Esophagus muscularis mucosa (tissue), 4 donors: ENCODE measurements around the gene SPOCK1. TPM values are rescaled to one million over a fixed set of nuclear protein-coding genes. Genes with fewer than 3 reads are reported as not detected.

Source experiments
- DNase-seq: peaks from one replicate; pipeline ENCODE4 v3.0.0-alpha.2; 2017; ENCODE audit errors: extremely low spot score
- H3K27ac ChIP-seq, 4 donors: fragments of 200-600 bp; sonication (generic); replicated peaks in 1 of 4; 1 replicate in 3 of 4; 2 replicates in 1 of 4; pipeline ENCODE4 v1.5.1; 2016 to 2019; ENCODE audit warnings: mild to moderate bottlenecking in 1 of 4
- H3K27me3 ChIP-seq, 4 donors: fragments of 200-600 bp; sonication (generic); one replicate each; pipeline versions ENCODE4 v1.5.1 to v1.6.0; 2016 to 2019
- H3K36me3 ChIP-seq, 4 donors: fragments of 200-600 bp; sonication (generic); one replicate each; pipeline ENCODE4 v1.5.1; 2016 to 2019
- H3K4me1 ChIP-seq, 4 donors: fragments of 200-600 bp; sonication (generic); one replicate each; pipeline ENCODE4 v1.5.1; 2016 to 2019
- H3K4me3 ChIP-seq, 4 donors: fragments of 200-600 bp; sonication (generic); 1 replicate in 2 of 4; 2 replicates in 2 of 4; pipeline ENCODE4 v1.5.1; 2016 to 2019; ENCODE audit warnings: mild to moderate bottlenecking in 4 of 4, moderate library complexity in 1 of 4
- H3K9me3 ChIP-seq, 4 donors: fragments of 200-600 bp; sonication (generic); 1 replicate in 3 of 4; 2 replicates in 1 of 4; pipeline ENCODE4 v1.5.1; 2016 to 2019
- EP300 ChIP-seq: sonication (generic); formaldehyde crosslinking; IDR thresholded peaks from one replicate; pipeline ENCODE4 v1.6.1; 2017; ENCODE audit warnings: antibody characterized with exemption
- POLR2A ChIP-seq: fragments of 450-650 bp; IDR thresholded peaks from one replicate; pipeline ENCODE4 v1.6.1; 2017; ENCODE audit warnings: antibody characterized with exemption, moderate library complexity, mild to moderate bottlenecking, low read depth
- POLR2AphosphoS5 ChIP-seq, 2 donors: sonication (generic); formaldehyde crosslinking; IDR thresholded peaks; one replicate each; pipeline ENCODE4 v1.6.1; 2017; ENCODE audit warnings: antibody characterized with exemption in 2 of 2
- WGBS: methylation state at CpG from one replicate; pipeline ENCODE4 v1.1.5; 2018; 5-methylcytosine and 5-hydroxymethylcytosine counted together
- intact Hi-C: fragments of 100-400 bp; cut with DNase I; formaldehyde crosslinking; loops from one replicate; pipeline ENCODE4 v1.15.1; 2023
- total RNA-seq, 4 donors: library from RNA; depleted of rRNA; stranded (reverse); fragments of >200 nt; gene quantifications; one replicate each; pipeline versions ENCODE4 v1.1.0 to v1.2.1, GENCODE V29; 2016
- TF ChIP-seq, protein P1 (sequence below), 3 experiments: fragments of 200-600 bp in 2 of 3; fragments of 450-650 bp in 1 of 3; sonication (generic) in 2 of 3; IDR thresholded peaks; one replicate each; pipeline ENCODE4 v1.5.1; 2017 to 2019; ENCODE audit warnings: antibody characterized with exemption in 3 of 3, mild to moderate bottlenecking in 2 of 3, moderate library complexity in 1 of 3

SPOCK1 gene
- total RNA-seq, 4 donors from 2014 or later, result 39.0 to 52.4 (median 45.6) TPM

DNA sequence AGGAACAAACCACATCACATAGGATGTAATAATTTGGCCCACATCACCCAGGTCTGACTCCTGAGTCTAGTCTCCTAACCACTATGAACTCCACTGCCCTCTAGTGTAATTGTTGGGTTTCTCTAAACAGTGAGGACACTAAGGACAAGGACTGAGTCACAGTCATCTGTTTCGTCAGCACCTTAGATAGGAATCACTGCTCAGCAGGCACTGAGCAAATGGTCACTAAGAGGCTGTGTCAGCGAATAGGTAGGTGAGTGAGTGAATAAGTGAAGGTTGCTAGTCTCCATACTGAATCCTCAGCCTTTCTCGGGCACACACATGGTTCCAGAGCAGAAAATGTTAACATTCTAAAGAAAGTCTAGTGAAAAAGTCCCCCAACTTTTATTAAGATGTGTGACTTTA lies 278.6 kb downstream of the SPOCK1 start:
- TF ChIP-seq POLR2A (no peak), POLR2AphosphoS5 (IDR thresholded peaks at IDR 0.05) (no peak), EP300 (no peak)
- TF ChIP-seq, protein P1, sequence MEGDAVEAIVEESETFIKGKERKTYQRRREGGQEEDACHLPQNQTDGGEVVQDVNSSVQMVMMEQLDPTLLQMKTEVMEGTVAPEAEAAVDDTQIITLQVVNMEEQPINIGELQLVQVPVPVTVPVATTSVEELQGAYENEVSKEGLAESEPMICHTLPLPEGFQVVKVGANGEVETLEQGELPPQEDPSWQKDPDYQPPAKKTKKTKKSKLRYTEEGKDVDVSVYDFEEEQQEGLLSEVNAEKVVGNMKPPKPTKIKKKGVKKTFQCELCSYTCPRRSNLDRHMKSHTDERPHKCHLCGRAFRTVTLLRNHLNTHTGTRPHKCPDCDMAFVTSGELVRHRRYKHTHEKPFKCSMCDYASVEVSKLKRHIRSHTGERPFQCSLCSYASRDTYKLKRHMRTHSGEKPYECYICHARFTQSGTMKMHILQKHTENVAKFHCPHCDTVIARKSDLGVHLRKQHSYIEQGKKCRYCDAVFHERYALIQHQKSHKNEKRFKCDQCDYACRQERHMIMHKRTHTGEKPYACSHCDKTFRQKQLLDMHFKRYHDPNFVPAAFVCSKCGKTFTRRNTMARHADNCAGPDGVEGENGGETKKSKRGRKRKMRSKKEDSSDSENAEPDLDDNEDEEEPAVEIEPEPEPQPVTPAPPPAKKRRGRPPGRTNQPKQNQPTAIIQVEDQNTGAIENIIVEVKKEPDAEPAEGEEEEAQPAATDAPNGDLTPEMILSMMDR (IDR thresholded peaks at IDR 0.05), result peak in 2 of 3 experiments; percentile 21 to 29
- no peaks in the 10 kb centered on the region for H3K36me3 ChIP-seq
- intact Hi-C loops, result no loop called here
- H3K27me3 ChIP-seq, result no peaks in the 10 kb centered on the region
- WGBS, result 87% methylated on average over 3 of the region's 3 CpGs
- H3K27ac ChIP-seq, result no peak overlapping the region
- H3K4me1 ChIP-seq, result peaks cover 0 to 10% (median 8%) of the 10 kb centered on the region in 4 donors
- DNase-seq, result no peak
- H3K4me3 ChIP-seq, result no peak overlapping the region
- H3K9me3 ChIP-seq, result no peaks in the 10 kb centered on the region

- Histone ChIP-seq H3K4me1 (peaks cover 0 to 10% (median 8%) of the 10 kb centered on the region in 4 donors), H3K27me3 (no peaks in the 10 kb centered on the region), H3K4me3 (no peak overlapping the region), H3K9me3 (no peaks in the 10 kb centered on the region), H3K27ac (no peak overlapping the region), H3K36me3 (no peaks in the 10 kb centered on the region)
- TF ChIP-seq POLR2A, result no peak
- no peak for TF ChIP-seq EP300
- TF ChIP-seq POLR2AphosphoS5 (IDR thresholded peaks at IDR 0.05), result no peak
- TF ChIP-seq, protein P1 (IDR thresholded peaks at IDR 0.05), result no peak
- DNase-seq, result no peak
- intact Hi-C loops, result no loop called here
- WGBS, result 22% methylated on average over 1 of the region's 1 CpG
Measured at GRCh38 chr5:137218896-137219295, 280.2 kb downstream of the SPOCK1 start.

DNA sequence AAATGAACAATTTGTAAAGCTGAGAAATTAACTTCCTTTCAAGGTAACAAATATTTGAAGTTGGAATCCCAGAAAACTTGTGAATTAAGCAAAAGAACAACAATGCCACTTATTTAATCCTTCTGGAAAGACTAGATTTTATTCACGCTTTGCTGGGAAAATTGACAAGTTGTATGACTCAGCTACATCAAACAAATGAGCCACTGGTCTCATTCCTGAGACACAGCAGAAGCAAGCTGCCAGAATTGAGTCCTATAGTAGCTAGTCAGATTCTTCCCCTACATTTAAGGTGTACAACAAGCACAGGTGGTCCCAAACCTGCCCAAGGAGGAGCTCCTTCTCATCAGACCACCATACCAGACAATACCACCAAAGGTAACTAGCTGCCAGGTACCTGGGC lies 280.7 kb downstream of the SPOCK1 start:
- 17% methylated on average over 1 of the region's 1 CpG for WGBS
- H3K9me3 ChIP-seq, result no peaks in the 10 kb centered on the region
- no peaks in the 10 kb centered on the region for H3K36me3 ChIP-seq
- H3K4me3 ChIP-seq, result no peak overlapping the region
- H3K27ac ChIP-seq, result no peak overlapping the region
- intact Hi-C loops, result no loop called here
- DNase-seq, result no peak
- H3K27me3 ChIP-seq, result no peaks in the 10 kb centered on the region
- TF ChIP-seq POLR2A, result no peak
- TF ChIP-seq EP300, result no peak
- TF ChIP-seq POLR2AphosphoS5 (IDR thresholded peaks at IDR 0.05), result no peak
- TF ChIP-seq, protein P1 (IDR thresholded peaks at IDR 0.05), result no peak
- H3K4me1 ChIP-seq, result peaks cover 0 to 10% (median 8%) of the 10 kb centered on the region in 4 donors

GRCh38 chr5:137217599-137218200 lies 281.4 kb downstream of the SPOCK1 start:
- Histone ChIP-seq H3K4me1 (peaks cover 0 to 10% (median 8%) of the 10 kb centered on the region in 4 donors), H3K27me3 (no peaks in the 10 kb centered on the region), H3K27ac (no peak overlapping the region), H3K9me3 (no peaks in the 10 kb centered on the region), H3K4me3 (no peak overlapping the region), H3K36me3 (no peaks in the 10 kb centered on the region)
- 91% methylated on average over 6 of the region's 6 CpGs for WGBS
- TF ChIP-seq POLR2AphosphoS5 (IDR thresholded peaks at IDR 0.05) (no peak), EP300 (no peak), POLR2A (no peak)
- TF ChIP-seq, protein P1 (IDR thresholded peaks at IDR 0.05), result no peak
- no peak for DNase-seq
- intact Hi-C loops, result no loop called here
